DMS 273 (cell line): Measurements from ENCODE around the gene ITGAV.

Source experiments
- DNase-seq: peaks from one replicate; lab custom pipeline; 2025; ENCODE audit not compliant: unreplicated experiment; lab: John Stamatoyannopoulos, UW

The ITGAV gene

GRCh38 chr2:186573531-186573930 is 16.3 kb upstream of the ITGAV start:
- DNase-seq = no peak

GRCh38 chr2:186575302-186575701 is 14.6 kb upstream of the ITGAV start:
- DNase-seq = peak; percentile 51

GRCh38 chr2:186575856-186576255 is 14.0 kb upstream of the ITGAV start:
- no peak for DNase-seq

- no peak for DNase-seq
These were observed 13.2 kb upstream of the ITGAV start for GRCh38 chr2:186576614-186577013.

GRCh38 chr2:186582698-186583097 is 7.2 kb upstream of the ITGAV start:
- no peak for DNase-seq

- DNase-seq = no peak
These were observed 5.8 kb upstream of the ITGAV start for GRCh38 chr2:186584053-186584452.

- no peak for DNase-seq
These were observed 1.4 kb upstream of the ITGAV start for GRCh38 chr2:186588421-186588820.

GRCh38 chr2:186588940-186589611 is 780 bp upstream of the ITGAV start:
- no peak for DNase-seq

- no peak for DNase-seq
These were observed 498 bp downstream of the ITGAV start for GRCh38 chr2:186590350-186590758.

GRCh38 chr2:186590759-186591505 is 1.1 kb downstream of the ITGAV start:
- DNase-seq = peak; percentile 55

- DNase-seq = no peak
These were observed 1.6 kb downstream of the ITGAV start for GRCh38 chr2:186591506-186591890.

GRCh38 chr2:186592137-186592875 is 2.5 kb downstream of the ITGAV start:
- DNase-seq = no peak

GRCh38 chr2:186593523-186593922 is 3.7 kb downstream of the ITGAV start:
- DNase-seq = no peak

- DNase-seq = no peak
These were observed 4.3 kb downstream of the ITGAV start for GRCh38 chr2:186594001-186594722.

GRCh38 chr2:186595219-186595618 is 5.4 kb downstream of the ITGAV start:
- no peak for DNase-seq

GRCh38 chr2:186599186-186599778 is 9.4 kb downstream of the ITGAV start:
- no peak for DNase-seq

GRCh38 chr2:186603286-186603685 is 13.4 kb downstream of the ITGAV start:
- no peak for DNase-seq

GRCh38 chr2:186605041-186605440 is 15.2 kb downstream of the ITGAV start:
- no peak for DNase-seq

GRCh38 chr2:186607660-186608324 is 17.9 kb downstream of the ITGAV start:
- no peak for DNase-seq

- no peak for DNase-seq
These were observed 20.9 kb downstream of the ITGAV start for GRCh38 chr2:186610785-186611184.
